GM19351 (cell line): Measurements from ENCODE around the gene EPB41L5.
A peak's percentile ranks its signal among the peaks of the same experiment; 100 is the strongest.
"Not testable (repeated sequence)": the region's sequence is repeated elsewhere in the genome, so short reads cannot be mapped to it uniquely, and the experiment has no call there.

Experiments used
- ATAC-seq: cut with Tn5 transposase; IDR thresholded peaks from one replicate; pipeline ENCODE4 v1.9.1; 2021; ENCODE audit warnings: mild to moderate bottlenecking, moderate library complexity; ENCODE audit not compliant: unreplicated experiment

Gene EPB41L5

DNA sequence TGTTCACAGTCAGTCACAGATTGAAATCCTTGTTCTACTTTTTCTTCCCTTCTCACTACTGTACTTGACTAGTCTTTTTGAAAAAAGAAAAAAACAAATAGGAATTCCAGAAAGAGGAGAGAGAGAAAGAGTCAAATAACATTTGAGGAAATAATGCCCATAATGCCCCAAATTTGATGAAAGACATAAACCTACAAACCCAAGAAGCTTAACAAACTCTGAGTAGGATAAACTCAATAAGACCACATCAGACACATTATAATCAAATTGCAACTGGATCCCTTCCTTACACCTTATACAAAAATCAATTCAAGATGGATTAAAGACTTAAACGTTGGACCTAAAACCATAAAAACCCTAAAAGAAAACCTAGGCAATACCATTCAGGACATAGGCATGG is 179.4 kb downstream of the EPB41L5 start:
- no peak for ATAC-seq

DNA sequence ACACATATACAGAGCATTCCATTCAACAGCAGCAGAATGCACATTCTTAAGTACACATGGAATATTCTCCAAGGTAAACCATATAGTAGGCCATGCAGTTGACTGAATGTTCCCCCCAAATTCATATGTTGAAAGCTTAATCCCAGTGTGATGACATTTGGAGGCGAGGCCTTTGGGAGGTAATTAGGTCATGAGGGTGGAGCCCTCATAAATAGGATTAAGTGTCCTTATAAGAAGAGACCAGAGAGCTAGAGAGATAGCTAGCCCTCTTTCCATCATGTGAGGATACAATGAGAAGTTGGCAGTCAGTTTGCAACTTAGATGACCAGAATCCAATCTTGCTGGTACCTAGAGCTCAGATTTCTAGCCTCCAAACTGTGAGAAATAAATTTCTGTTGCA is 182.7 kb downstream of the EPB41L5 start:
- ATAC-seq = no peak

DNA sequence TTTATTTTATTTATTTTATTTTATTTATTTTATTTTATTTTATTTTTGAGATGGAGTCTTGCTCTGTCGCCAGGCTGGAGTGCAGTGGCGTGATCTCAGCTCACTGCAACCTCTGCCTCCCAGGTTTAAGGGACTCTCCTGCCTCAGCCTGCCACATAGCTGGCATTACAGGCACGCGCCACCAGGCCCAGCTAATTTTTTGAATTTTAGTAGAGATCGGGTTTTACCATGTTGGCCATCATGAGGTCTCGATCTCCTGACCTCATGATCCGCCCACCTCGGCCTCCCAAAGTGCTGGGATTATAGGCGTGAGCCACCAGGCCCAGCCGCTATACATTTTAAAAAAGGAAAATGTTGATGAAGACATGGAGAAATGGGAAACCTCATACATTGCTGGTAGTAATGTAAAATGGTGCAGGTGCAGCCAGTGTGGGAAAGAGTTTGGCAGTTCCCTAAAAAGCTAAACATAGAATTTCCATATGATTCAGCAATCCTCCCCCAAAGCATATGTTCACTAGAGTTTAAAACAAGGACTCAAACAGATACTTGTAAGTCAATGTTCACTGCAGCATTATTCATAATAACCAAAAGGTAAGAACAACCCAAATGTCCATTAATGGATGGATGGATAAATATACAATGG is 187.1 kb downstream of the EPB41L5 start:
- not testable (repeated sequence) for ATAC-seq

DNA sequence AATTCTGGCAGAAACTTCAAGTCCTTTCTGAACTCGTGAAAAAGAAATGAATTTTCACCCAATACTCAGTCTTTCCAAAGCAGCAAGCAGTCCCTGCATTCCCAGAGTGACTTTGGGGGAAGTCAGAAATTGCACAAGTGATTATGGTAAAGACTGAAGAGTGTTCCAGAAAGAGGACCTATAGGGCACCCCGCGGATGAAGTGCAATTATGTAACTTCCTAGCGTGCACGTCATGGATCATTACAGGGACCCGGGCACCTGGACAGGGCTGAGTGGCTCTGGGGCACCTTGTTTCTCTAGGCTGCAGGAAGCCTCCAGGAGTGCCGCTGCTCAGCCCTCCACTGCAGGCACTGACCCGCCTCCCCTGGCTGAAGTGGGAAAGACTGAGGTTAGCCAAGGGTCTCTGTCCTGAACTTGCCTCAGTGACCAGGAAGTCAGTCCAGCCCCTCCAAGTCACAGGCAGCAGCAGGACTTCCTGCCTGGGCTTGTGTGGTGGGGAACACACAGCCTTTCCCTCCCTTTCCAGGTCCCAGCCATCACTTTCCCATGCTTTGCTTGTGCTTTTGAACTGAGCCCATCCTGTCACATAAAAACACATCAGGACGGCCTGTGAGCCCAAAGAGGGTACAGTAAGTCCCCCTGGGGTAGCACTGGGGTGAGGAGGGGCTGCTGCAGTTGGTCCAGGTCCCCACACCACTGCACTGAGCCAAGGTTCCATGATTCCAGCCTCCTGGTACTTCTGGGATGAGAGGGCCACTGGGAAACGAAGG is 190.6 kb downstream of the EPB41L5 start:
- no peak for ATAC-seq

DNA sequence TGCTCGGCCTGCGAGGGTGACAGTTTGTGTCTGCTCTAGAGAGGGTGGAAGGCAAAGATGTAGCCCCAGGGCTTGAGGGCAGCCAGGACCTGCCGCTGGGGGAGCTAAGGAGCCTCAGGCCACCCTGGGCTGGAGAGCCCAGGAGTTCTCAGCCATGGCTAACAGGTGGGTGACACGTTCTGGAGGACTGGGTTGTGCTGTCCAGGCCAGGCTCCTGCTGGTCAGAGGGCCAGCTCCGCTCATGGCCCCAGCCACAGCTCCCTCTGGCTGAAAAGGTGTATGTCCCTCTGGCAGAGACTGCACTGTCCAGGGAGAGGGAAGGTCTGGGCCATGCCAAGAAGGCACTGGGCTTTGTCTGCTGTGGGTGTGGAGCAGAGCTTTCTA is 191.1 kb downstream of the EPB41L5 start:
- no peak for ATAC-seq

DNA sequence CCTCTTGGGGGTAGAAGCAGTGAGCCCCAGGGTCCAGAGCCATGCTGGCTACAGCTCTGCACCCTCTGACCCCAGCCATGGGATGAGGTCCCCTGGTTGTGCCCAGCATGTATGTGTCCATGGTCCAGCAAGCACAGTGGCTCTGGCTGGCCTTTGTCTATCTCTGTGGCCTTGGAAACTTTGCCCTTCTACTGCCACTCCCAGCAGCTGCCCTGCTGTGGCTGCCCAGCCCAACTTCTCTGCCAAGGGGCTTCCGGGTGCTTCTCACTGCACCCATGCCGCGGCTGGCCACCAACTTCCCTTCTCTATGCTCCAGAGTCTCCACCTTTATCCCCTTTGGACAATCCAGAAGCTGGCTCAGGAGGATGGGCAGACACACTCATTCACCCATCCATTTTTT is 191.5 kb downstream of the EPB41L5 start:
- no peak for ATAC-seq

DNA sequence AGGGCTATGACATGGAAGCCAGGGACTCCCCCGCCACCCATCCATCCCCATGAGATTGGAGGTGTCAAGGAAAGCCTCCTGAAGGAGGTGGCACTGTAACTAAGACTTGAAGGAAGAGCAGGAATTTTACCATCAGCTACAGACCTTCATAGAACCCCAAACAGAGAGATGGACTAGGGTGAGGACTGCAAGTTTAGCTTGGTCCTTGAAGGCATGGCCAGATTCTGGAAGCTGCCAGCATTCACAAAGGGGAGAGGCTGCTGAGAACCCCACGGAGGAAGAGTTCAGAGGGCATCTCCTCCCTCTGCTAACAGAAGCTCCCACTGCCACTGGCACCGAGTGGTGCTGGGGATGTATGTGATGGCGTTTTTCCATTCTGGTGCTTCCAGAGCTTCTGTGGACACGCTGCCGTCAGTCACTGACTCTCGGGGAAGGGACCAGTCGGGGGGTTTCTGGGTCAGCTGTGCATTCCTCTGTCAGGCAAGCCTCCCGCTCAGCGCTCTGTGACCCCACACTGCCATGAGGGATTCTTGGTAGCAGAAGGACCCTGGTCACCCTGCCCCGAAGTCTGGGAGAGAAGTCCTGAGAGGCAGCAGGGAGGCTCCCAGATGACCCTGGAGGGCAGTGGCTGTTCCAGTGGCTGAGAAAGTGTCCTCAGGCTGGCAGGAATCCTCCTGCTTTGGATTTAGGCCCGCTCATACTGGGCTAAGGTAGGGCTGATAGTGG is 192.2 kb downstream of the EPB41L5 start:
- ATAC-seq = no peak

DNA sequence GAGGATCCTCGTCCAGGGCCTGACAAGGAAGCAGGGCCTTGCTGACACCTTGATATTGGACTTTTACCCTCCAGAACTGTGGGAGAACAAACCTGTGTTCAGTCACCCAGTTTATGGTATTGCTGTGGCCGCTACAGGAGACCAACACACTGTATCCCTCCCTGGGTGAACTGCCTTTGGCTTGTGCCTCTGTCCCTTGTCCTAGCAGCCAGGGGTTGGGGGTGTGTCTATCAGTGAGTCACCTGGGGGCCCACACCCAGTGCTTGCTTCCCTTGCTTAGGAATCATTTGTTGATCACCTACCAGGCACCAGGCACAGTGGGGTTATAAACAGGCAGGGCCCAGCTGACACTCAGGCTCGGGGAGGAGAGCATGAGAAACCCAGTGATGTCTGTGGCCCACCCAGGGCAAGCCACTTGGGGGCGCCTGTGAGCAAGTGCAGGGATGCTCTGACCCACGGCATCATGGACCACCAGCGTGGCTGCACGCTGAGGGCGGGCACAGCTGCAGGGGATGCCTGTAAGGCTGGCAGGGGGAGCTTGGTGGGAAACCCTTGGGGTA is 193.2 kb downstream of the EPB41L5 start:
- ATAC-seq = peak; percentile 67

DNA sequence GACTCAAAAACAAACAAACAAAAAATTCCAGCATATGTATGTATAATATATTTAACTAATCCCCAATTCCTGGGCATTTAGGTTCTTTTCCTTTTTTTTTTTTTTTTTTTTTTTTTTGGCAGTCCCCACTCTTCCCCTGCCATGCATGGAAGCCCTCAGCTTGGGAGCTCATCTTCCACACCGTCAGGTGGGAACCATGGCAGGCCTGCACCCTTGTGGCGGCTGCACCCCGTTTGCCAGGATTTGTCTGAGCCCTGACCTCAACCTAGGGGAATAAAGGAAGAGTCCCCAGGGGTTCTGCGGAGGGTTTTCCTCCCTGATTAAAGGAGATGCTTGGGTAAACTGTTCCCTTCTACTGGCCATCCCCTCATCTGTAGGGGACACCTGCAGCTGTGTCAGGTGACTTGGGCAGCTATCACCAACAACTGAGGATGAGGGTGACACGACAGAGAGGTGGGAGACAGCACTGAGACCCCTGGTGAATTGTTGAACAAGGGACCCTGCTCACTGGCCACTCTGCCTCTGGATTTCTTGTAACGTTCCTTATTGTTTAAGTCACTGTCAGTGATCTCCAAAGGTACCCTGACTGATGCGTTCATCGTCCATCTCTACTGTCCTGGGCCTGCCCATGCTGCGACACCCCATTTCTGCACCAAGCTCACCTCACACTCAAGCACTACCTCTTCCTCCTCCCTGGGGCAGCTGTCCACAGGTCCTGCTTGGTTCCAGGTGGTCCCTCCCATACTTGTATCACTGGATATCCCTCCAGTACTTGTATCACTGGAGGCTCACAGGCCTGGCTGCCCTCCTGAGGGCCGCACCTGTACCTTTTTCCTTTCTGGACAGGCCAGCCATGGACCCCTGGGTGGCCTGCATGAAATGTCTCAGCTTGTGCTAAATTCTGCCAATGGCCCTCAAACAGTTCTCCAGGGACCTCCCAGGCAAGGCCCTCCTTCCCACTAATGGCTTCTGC is 195.8 kb downstream of the EPB41L5 start:
- ATAC-seq = no peak

DNA sequence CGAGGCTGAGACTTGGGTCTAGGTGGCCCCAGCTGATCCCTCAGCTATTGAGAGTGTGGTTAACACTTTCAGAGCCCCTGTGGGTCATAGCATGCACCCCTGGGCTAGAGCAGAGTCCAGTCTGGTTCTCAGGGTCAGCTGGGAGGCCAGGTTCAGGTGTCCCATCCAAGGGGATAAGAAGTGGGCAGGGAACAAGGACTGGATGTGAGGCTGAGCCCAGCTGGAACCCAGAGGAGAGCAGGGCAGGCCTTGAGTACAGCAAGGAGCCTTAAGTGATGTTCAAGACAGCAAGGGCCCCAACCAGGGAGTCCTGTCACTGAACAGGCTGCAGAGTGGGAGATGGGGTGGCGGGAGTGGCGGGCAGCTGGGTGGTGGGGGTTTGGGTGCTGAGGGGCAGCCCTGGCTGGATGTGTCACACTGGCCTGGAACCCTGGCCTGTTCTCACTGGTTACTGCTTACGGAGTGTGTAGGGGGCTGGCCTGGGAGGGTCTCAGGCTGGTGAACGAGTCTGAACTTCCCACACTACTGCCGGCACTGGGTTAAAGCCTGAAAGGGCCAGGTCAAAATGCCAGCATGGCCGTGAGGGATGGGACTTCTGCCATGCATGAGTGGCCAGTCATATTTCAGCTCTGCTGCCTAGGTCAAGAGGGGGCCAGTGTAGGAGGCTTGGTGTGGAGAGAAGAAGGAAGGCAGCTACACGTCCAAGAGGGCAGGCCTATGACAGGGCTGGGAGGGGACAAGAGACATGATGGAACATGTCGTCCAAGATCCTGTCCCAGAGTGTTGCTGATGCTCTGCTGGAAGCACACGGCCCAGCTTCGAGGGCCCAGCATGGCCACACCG is 196.8 kb downstream of the EPB41L5 start:
- ATAC-seq = no peak

DNA sequence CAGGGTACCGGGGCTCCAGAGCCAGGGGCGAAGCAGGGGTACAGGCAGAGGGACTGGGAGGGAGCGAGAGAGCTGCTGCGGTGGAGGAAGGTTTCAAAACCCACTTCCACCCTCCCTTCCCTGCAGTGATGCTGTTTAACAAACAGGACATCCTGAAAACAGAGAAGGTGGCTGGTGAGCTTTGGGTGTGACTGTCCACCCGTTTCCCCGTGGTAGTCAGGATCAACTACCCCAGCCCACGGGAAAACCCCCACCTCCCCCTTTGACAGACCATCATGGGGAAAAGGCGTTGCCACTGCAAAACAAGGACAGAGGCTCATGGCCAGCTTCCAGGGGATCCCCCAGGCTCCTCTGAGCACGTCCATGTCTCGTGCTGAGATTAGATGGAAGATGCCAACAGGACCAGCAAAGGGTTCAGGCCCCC is 197.4 kb downstream of the EPB41L5 start:
- no peak for ATAC-seq

DNA sequence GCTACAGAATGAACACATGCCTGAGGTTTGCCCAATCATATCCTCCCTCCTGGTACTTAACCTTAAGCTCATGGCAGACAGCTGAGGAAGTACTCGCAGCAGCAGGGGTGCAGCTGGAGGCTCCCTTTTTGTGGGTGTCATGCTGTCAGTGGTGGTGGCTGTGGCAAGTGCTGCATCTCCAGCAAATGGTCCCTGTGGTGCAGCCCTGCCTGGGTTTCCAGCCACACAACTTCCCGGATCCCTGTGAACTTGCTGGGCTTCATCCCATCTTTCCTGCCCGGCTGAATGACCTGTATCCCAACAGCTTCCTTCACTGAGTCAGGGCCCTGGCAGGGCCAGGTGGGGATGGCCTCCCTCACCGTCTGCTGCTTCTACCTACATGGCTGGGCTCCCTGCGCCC is 205.3 kb downstream of the EPB41L5 start:
- no peak for ATAC-seq

DNA sequence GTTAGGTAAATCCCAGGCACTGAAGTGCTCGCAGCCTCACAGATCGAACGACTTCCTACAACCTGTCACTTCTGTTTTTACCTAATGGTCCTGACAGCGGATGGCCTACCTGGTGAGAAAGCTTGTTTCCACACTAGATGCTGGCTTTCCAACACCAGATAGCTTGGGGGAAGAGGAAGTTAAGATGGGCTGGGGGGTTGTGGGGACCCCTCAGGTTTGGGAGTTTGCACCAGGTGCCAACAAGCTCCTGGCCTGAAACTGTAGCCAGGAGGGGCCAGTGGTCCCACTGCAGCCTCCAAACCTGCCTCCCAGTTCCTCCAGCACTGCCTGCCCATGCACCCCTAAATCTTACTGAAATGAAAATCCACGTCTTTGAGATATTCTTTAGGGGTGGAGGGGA is 206.4 kb downstream of the EPB41L5 start:
- no peak for ATAC-seq

DNA sequence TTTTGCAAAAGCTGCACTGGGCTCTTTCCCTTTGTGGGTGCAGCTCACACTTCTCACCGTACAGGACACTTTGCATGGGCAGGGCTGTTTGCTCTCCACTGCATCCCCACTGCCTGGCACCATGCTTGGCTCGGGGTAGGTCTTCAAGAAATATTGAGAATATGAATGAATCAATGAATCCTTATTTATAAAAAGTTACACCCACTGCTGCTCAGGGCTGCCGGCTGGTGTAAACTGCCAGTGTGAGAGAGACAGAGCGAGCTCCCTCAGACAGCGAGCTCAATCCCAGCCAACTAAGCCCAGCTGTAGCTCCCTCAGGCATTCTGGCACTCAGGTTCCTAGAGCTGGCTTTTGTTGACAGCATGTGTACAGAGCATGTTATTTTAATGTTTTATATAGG is 206.9 kb downstream of the EPB41L5 start:
- ATAC-seq = no peak

DNA sequence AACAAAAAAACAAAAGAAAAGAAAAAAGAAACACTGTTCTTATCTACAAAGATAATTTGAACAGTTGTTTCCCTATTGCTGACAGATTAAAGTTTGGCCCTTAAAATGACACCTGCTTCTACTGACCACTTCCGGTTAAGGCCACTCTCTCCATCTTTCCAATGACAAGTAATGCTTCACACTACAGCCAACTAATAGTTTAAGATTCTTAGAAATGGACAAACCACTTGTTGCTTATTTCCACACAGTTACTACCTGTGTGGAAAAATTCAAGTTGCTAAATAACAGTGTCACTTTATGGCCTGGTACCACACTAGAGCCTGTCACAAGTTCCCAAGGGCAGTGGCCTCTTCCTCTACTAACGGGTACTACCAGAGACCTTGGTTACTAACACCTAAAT is 207.9 kb downstream of the EPB41L5 start:
- no peak for ATAC-seq

DNA sequence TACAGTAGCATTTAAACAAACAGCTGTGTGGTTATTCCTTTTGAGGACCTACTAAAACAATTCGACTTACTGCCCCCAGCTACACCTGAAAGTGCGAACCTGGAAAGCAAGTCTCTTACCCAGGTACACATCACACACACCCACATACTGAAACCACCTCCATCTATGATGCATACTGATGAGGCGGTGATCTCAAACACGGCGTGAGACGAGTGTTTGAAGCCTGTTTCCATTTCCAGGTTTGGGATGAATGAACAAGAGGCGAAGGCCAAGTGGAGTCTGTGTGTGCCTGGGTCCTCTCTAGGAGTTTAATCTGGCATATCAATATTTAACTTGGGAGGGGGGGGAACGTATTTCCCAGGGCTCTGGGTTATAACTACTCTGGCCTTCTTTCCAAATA is 208.7 kb downstream of the EPB41L5 start:
- ATAC-seq = no peak

DNA sequence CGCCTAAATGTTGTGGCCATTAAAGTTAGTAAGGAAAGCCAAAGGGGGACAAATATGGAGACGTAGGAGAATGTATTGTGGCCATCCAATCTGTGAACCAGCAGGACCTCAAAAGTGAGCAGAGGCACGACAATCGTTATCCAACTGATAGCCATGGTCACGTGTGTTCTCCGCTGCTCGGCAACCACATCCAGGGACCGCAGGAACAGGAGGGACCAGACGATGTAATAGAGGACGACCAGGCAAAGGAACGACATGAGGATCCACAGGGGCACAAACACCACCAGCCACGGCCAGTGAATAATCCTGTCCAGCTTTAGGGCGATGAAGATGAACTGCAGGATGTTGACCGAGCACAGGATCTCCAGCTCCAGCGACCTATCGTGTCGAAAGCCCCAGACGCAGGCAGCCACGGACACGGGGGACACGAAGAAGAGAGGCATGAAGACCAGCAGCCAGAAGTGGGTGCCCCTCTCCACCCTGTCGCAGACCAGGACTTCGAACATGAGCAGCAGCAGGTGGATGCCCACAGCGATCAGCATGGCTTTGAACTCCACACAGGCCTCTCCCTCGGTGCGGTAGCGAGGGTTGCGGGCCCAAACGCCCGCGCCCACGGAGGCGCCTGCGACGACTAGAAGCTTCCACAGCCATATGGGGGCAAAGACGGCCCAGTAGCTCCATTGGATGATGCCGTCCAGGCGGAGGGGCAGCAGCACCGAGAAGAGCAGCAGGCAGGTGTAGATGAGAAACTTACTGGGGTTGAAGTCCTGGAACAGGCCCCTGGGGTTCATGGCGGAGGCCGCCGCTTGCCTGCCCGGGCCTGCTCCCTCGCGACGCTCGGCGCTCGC is 209.5 kb downstream of the EPB41L5 start:
- no peak for ATAC-seq

DNA sequence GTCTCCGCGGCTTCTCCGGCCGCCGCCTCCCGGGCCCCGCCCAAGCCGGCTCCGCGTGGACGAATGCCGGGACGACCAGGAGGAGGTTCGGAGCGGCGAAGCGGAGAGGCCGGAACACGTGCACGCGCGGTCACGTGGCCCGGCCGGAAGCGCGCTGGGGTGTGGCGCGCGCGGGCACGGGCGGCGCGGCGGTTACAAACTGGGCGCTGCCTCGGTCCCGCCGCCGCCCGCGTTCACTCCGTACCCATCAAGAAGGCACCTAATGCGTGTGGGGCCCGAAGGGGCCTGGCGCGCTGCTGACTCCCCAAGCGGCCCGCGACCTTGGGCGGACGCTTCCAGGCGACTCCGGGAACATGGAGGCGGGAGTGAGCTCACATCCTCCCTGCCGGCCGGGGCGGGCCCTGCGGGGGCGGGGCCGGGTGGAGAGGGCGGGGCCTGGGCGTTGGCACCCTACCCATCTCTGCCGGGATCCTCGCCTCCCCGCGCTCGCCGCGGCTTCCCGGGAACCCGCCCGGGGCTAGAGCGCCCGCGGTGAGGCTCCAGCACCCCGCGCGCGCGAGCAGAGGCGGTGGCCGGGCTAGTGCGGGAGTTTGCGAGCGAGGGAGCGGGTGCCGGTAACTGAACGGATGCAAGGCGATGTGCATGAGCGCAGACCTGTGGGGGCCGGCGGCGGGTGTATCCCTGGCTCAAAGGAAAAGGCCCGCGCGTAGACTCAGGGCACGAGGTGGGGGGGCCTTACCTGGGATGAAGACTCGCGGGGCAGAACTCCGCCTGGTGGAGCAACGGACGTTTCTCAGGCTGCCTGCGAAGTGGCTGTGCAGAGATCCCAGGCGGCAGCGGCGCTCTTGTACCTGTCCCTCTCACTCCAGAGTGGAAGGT is 210.4 kb downstream of the EPB41L5 start, which contains the start of gene TMEM185B:
TSS of gene TMEM185B (minus strand) at position 367 of the 879 bp plus-strand sequence. CDS start 424 bp downstream, outside the sequence.
- ATAC-seq = peak; percentile 83
